HepG2 (cell line): ENCODE results near the gene DNM1. TPM values are rescaled to one million over a fixed set of nuclear protein-coding genes. Genes with fewer than 3 reads are reported as not detected.

Experiments
- CHD4 ChIP-seq: fragments of 200-600 bp; sonication (generic); IDR thresholded peaks from 2 replicates; pipeline ENCODE4 v1.7.0; 2017; ENCODE audit warnings: mild to moderate bottlenecking, low read length, borderline replicate concordance
- HHEX ChIP-seq: IDR thresholded peaks from 2 replicates; pipeline ENCODE4 v1.6.1; 2016; ENCODE audit warnings: control low read depth
- MAFK ChIP-seq, 2 experiments: IDR thresholded peaks in 1 of 2; conservative IDR thresholded peaks in 1 of 2; 2 replicates each; pipeline ENCODE4 v1.6.1; 2011; ENCODE audit warnings: improper control_type of control experiment in 2 of 2, low read length in 2 of 2
- MAZ ChIP-seq, 2 experiments: sonication (generic) in 1 of 2; formaldehyde crosslinking in 1 of 2; IDR thresholded peaks; 2 replicates each; pipeline versions ENCODE4 v1.5.0 to v1.6.1; 2012 to 2020; ENCODE audit warnings: low read depth in 2 of 2, mild to moderate bottlenecking in 2 of 2, borderline replicate concordance in 1 of 2, improper control_type of control experiment in 1 of 2, low read length in 1 of 2, missing genetic modification reagents in 1 of 2, moderate library complexity in 1 of 2
- MED1 ChIP-seq: sonication (generic); formaldehyde crosslinking; IDR thresholded peaks from 2 replicates; pipeline ENCODE4 v1.4.0; 2020; ENCODE audit warnings: missing genetic modification reagents
- MTA1 ChIP-seq: sonication (generic); formaldehyde crosslinking; IDR thresholded peaks from 2 replicates; pipeline ENCODE4 v1.4.0; 2020; ENCODE audit warnings: missing genetic modification reagents, mild to moderate bottlenecking, borderline replicate concordance
- NCOA2 ChIP-seq: sonication (generic); formaldehyde crosslinking; IDR thresholded peaks from 2 replicates; pipeline ENCODE4 v1.8.0; 2022; ENCODE audit warnings: inconsistent platforms
- PHF20 ChIP-seq: sonication (generic); formaldehyde crosslinking; IDR thresholded peaks from 2 replicates; pipeline ENCODE4 v1.5.0; 2020; ENCODE audit warnings: mild to moderate bottlenecking, missing genetic modification reagents
- ZNF232 ChIP-seq: sonication (generic); formaldehyde crosslinking; IDR thresholded peaks from 2 replicates; pipeline ENCODE4 v1.4.0; 2020; ENCODE audit warnings: missing genetic modification reagents, borderline replicate concordance
- ZNF34 ChIP-seq: sonication (generic); formaldehyde crosslinking; IDR thresholded peaks from 2 replicates; pipeline ENCODE4 v1.4.0; 2020; ENCODE audit warnings: mild to moderate bottlenecking, missing genetic modification reagents, borderline replicate concordance
- ZNF547 ChIP-seq: sonication (generic); formaldehyde crosslinking; IDR thresholded peaks from 2 replicates; pipeline ENCODE4 v1.5.1; 2020; ENCODE audit warnings: mild to moderate bottlenecking, missing genetic modification reagents
- ZNF770 ChIP-seq: sonication (generic); formaldehyde crosslinking; IDR thresholded peaks from 2 replicates; pipeline ENCODE4 v1.5.0; 2020; ENCODE audit warnings: mild to moderate bottlenecking, missing genetic modification reagents
- ZNF772 ChIP-seq: sonication (generic); formaldehyde crosslinking; IDR thresholded peaks from 2 replicates; pipeline ENCODE4 v1.5.0; 2020; ENCODE audit warnings: mild to moderate bottlenecking, missing genetic modification reagents
- polyA plus RNA-seq, 8 experiments: library from polyadenylated mRNA; depleted of rRNA in 3 of 8; stranded (reverse) in 7 of 8; unstranded in 1 of 8; fragments of >200 nt; fragmentation: Illumina TruSeq in 4 of 8; extraction: Trizol in 4 of 8; gene quantifications; 2 replicates each; pipeline versions ENCODE4 v1.2.1 to v1.2.3, GENCODE V29; 2011 to 2016; ENCODE audit warnings: low read depth in 4 of 8, missing spikeins in 1 of 8, mixed read lengths in 1 of 8; ENCODE audit not compliant: insufficient read depth in 1 of 8
- total RNA-seq, 5 experiments: library from RNA; depleted of rRNA; stranded (reverse); fragments of >200 nt; fragmentation: Illumina TruSeq; extraction: Trizol; gene quantifications; 2 replicates each; pipeline ENCODE4 v1.2.3, GENCODE V29; 2016; ENCODE audit warnings: low read depth in 1 of 5
- TF ChIP-seq, protein P1 (sequence below): sonication (generic); formaldehyde crosslinking; IDR thresholded peaks from 2 replicates; pipeline ENCODE4 v1.8.0; 2022; ENCODE audit warnings: mild to moderate bottlenecking, missing genetic modification reagents; ENCODE audit not compliant: insufficient replicate concordance
- TF ChIP-seq, protein P2 (sequence below): sonication (generic); formaldehyde crosslinking; IDR thresholded peaks from 2 replicates; pipeline ENCODE4 v1.4.0; 2020; ENCODE audit warnings: missing genetic modification reagents
- TF ChIP-seq, protein P3 (sequence below): sonication (generic); formaldehyde crosslinking; IDR thresholded peaks from 2 replicates; pipeline ENCODE4 v1.8.1; 2023; ENCODE audit warnings: missing genetic modification reagents, inconsistent platforms, borderline replicate concordance
- TF ChIP-seq, protein P4 (sequence below): sonication (generic); formaldehyde crosslinking; IDR thresholded peaks from 2 replicates; pipeline ENCODE4 v1.5.0; 2020; ENCODE audit warnings: mild to moderate bottlenecking, missing genetic modification reagents, moderate library complexity

The DNM1 gene
- total and polyA plus RNA-seq, 2 of the 13 experiments (the other 11 are each of a cell fraction or from before 2014, with no cell fraction given): 0.13 to 0.58 TPM

GRCh38 chr9:128159784-128160602 lies 43.2 kb upstream of the DNM1 start, which contains the start of gene BBLN (continued):
- TF ChIP-seq, protein P1, sequence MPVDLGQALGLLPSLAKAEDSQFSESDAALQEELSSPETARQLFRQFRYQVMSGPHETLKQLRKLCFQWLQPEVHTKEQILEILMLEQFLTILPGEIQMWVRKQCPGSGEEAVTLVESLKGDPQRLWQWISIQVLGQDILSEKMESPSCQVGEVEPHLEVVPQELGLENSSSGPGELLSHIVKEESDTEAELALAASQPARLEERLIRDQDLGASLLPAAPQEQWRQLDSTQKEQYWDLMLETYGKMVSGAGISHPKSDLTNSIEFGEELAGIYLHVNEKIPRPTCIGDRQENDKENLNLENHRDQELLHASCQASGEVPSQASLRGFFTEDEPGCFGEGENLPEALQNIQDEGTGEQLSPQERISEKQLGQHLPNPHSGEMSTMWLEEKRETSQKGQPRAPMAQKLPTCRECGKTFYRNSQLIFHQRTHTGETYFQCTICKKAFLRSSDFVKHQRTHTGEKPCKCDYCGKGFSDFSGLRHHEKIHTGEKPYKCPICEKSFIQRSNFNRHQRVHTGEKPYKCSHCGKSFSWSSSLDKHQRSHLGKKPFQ: peak; percentile 27
- TF ChIP-seq NCOA2 (CRISPR knock-in tag): no peak
- TF ChIP-seq, protein P2, sequence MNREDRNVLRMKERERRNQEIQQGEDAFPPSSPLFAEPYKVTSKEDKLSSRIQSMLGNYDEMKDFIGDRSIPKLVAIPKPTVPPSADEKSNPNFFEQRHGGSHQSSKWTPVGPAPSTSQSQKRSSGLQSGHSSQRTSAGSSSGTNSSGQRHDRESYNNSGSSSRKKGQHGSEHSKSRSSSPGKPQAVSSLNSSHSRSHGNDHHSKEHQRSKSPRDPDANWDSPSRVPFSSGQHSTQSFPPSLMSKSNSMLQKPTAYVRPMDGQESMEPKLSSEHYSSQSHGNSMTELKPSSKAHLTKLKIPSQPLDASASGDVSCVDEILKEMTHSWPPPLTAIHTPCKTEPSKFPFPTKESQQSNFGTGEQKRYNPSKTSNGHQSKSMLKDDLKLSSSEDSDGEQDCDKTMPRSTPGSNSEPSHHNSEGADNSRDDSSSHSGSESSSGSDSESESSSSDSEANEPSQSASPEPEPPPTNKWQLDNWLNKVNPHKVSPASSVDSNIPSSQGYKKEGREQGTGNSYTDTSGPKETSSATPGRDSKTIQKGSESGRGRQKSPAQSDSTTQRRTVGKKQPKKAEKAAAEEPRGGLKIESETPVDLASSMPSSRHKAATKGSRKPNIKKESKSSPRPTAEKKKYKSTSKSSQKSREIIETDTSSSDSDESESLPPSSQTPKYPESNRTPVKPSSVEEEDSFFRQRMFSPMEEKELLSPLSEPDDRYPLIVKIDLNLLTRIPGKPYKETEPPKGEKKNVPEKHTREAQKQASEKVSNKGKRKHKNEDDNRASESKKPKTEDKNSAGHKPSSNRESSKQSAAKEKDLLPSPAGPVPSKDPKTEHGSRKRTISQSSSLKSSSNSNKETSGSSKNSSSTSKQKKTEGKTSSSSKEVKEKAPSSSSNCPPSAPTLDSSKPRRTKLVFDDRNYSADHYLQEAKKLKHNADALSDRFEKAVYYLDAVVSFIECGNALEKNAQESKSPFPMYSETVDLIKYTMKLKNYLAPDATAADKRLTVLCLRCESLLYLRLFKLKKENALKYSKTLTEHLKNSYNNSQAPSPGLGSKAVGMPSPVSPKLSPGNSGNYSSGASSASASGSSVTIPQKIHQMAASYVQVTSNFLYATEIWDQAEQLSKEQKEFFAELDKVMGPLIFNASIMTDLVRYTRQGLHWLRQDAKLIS (CRISPR knock-in tag): no peak
- TF ChIP-seq HHEX (CRISPR knock-in tag): no peak
- TF ChIP-seq, protein P3, sequence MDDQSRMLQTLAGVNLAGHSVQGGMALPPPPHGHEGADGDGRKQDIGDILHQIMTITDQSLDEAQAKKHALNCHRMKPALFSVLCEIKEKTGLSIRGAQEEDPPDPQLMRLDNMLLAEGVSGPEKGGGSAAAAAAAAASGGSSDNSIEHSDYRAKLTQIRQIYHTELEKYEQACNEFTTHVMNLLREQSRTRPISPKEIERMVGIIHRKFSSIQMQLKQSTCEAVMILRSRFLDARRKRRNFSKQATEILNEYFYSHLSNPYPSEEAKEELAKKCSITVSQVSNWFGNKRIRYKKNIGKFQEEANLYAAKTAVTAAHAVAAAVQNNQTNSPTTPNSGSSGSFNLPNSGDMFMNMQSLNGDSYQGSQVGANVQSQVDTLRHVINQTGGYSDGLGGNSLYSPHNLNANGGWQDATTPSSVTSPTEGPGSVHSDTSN (CRISPR knock-in tag): no peak
- peak; percentile 95 for TF ChIP-seq ZNF770 (CRISPR knock-in tag)
- TF ChIP-seq, protein P4, sequence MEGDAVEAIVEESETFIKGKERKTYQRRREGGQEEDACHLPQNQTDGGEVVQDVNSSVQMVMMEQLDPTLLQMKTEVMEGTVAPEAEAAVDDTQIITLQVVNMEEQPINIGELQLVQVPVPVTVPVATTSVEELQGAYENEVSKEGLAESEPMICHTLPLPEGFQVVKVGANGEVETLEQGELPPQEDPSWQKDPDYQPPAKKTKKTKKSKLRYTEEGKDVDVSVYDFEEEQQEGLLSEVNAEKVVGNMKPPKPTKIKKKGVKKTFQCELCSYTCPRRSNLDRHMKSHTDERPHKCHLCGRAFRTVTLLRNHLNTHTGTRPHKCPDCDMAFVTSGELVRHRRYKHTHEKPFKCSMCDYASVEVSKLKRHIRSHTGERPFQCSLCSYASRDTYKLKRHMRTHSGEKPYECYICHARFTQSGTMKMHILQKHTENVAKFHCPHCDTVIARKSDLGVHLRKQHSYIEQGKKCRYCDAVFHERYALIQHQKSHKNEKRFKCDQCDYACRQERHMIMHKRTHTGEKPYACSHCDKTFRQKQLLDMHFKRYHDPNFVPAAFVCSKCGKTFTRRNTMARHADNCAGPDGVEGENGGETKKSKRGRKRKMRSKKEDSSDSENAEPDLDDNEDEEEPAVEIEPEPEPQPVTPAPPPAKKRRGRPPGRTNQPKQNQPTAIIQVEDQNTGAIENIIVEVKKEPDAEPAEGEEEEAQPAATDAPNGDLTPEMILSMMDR (CRISPR knock-in tag): 0 out of 2 replicates have a peak, but pooled peaks have one; percentile 12
- peak; percentile 69 for TF ChIP-seq PHF20 (CRISPR knock-in tag)
- no peak for TF ChIP-seq ZNF232
- 0 out of 2 replicates have a peak, but pooled peaks have one; percentile 1 for TF ChIP-seq ZNF772 (CRISPR knock-in tag)
- TF ChIP-seq ZNF34 (CRISPR knock-in tag): no peak
- no peak for TF ChIP-seq MAFK (conservative IDR thresholded peaks at IDR 0.05 in 1 of 2, IDR thresholded peaks at IDR 0.05 in 1 of 2; ENCODE audit: low read length in 2 of 2)
- peak; percentile 51 for TF ChIP-seq MED1 (CRISPR knock-in tag)
- TF ChIP-seq MTA1 (CRISPR knock-in tag): no peak
- TF ChIP-seq CHD4: 0 out of 2 replicates have a peak, but pooled peaks have one; percentile 55
- peak; percentile 58; the same call in 1 of the 2 replicates for TF ChIP-seq ZNF547 (CRISPR knock-in tag)
- TF ChIP-seq MAZ (IDR thresholded peaks at IDR 0.05; ENCODE audit: borderline replicate concordance, low read depth, low read length): peak; percentile 14; the same call in 1 of the 2 replicates
- TF ChIP-seq MAZ (CRISPR knock-in tag; IDR thresholded peaks at IDR 0.05; ENCODE audit: low read depth): peak; percentile 76
